Measurements from ENCODE around the gene OR9Q1.
"Not testable (repeated sequence)": the region's sequence is repeated elsewhere in the genome, so short reads cannot be mapped to it uniquely, and the experiment has no call there.

Gene OR9Q1

DNA sequence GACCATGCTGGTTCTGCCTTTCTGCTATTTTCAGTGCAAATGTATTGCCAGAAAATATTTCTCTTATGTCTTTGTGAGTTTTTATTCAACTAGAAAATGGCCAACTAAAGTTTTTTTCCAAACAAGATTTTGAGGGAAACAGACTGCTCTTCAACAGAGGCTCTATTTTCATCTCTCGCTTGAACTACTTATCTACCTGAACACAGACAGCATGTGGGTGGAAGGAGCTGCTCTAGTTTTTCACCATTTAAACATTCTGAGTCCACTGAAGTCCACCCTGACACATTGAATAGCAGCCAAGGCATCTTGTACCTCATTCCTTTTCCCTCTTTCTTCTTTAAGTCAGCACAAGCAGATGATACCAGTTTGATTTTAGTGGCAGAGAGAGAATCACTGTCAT lies 111.5 kb downstream of the OR9Q1 start:
- DNase-seq, result no peak

DNA sequence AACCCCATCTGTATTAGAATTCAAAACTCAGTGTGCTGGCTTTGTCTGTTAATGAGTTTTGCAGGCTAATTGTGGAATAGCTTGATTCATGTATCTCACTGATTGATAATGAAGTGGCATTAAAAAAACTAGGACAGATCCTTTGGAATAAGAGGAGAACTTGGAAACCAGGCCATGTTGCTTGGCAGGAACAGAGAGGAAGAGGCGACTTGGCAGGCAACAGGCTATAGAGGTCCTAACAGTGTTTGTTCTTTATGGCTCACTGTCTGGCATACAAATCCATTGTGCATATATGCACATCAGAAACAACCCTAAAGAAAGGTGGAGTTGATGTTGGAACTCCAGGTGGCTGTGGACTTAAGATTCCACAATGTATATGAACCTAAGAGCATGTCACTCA lies 119.1 kb downstream of the OR9Q1 start:
- no peak for DNase-seq

DNA sequence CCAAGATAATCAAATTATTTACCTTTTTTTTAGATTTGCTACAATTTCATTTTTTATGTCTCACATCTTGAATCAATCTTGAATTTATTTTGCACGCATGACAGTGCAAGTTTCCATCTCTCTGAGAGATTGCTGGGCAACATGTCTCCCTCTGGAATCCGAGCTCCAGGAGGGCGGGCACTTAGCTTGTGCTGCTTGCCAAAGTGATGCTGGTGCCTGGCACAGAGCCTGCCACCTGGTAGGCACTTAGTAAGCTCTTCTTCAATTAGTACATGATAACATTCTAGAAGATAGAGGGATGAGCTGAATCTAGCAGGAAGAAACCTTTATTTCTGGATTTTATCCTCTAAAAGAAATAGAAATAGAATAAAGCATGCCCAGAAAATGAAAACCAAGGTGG lies 129.1 kb downstream of the OR9Q1 start:
- DNase-seq, result no peak

DNA sequence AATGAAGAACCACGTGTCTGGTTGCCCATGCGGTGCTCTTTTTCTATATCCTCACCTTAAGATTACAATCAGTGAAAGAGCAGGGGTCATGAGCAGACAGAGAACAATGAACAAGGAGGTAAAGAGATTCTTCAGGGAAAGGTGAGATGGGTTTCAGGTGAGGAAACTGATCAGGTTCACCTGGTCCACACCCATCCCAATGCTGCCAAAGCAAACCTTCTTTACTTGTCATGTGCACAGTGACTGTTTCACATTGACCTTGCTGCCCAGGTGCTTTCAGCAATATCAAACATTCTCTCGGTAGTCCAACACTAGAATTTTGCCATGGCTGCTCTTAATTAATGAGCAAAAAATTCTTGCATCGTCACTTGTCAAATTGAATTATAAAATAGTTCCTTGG lies 140.7 kb downstream of the OR9Q1 start:
- no peak for DNase-seq

DNA sequence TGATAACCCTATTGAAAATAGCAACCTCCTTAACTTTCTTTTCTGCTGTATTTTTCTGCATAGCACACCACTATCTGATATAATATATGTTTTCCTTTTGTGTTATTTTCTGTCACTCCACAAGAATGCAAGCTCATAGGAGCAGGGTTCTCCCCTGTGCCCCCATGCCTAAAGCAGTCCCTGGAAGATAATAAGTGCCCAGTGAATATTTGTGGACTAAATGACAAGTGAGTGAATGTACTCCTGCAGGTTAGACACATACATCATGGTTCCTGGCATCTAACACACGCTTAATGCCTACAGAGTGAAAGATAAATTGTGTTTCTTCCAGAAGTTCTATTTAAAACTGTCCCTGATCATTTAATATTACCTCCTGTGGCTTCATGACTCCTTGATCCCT lies 141.3 kb downstream of the OR9Q1 start:
- no peak for DNase-seq

DNA sequence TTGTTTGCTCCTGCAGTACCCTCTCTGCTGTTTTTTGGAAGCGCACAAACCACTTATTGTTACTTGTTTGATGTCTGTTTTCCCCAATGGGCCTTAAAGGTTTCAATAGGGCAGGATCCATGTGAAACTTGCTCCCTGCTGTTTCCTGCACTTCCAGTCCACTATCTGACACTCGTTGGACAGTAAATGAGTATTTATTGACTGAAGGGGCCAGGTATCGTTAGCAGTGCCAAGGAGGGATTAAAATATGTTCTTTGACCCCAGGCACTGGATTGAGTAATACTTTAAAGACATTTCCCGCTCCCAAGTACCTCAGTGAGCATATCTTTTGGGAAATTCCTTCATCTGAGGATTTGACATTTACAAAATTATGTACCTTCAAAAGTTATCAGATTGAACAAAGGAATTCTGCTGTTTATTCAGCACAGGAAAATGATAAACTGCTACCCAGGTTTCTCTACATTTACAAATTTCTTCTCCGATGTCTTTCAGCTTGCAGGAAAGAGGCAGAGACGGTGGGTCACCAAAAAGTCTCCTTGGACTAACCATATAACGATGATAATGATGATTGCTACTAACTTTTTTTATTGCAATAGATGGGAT lies 141.9 kb downstream of the OR9Q1 start:
- DNase-seq, result no peak

DNA sequence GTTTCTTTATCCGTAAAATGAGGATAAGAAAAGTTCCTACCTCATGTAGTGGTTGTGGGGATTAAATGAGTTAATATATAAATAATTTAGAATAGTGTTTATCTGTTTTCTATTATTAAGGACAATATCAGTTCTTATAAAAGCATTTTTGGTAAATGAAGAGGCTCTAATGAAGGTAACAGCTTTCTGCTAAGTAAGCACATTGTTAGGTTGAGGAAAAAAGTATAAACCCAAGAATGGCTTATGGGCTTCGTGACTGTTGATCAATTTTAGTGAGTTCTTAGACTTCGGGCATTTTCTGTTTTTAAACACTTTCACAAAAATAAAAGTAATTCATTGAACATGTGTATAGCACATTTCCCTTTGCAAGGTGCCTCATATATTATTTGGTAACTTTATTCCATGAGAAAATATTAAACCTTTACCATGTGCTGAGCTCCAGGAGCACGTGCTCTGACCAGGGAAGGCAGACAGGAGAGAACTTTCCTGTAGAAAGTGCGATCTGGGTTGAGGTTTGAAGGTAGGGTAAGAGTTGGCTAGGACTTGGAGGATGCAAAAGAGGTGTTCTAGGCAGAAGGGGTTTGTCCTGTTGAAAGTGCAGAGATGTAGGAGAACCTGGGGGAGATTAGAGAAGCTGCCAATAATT lies 153.9 kb downstream of the OR9Q1 start:
- DNase-seq, result no peak

DNA sequence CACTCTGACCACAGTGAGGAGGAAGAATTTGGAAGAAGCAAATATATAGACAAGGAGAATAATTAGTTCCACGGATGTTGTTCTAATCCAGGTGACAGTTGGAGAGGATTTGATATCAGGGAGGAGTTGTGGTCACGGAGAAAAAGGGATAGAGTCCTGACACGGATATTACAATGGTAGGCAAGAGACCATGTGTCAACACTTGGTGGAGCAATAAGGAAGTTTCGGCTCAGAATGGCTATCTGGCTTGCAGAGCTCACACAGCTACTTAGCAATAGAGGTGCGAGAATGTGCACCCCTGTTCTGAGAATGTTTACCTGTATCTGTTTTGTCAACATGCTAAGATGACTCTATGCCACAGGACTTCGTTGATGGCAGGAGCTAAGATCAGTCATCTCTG lies 154.8 kb downstream of the OR9Q1 start:
- no peak for DNase-seq

DNA sequence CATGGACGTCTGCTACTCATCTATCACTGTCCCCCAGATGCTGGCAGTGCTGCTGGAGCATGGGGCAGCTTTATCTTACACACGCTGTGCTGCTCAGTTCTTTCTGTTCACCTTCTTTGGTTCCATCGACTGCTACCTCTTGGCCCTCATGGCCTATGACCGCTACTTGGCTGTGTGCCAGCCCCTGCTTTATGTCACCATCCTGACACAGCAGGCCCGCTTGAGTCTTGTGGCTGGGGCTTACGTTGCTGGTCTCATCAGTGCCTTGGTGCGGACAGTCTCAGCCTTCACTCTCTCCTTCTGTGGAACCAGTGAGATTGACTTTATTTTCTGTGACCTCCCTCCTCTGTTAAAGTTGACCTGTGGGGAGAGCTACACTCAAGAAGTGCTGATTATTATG lies 156.0 kb downstream of the OR9Q1 start:
- DNase-seq, result no peak

DNA sequence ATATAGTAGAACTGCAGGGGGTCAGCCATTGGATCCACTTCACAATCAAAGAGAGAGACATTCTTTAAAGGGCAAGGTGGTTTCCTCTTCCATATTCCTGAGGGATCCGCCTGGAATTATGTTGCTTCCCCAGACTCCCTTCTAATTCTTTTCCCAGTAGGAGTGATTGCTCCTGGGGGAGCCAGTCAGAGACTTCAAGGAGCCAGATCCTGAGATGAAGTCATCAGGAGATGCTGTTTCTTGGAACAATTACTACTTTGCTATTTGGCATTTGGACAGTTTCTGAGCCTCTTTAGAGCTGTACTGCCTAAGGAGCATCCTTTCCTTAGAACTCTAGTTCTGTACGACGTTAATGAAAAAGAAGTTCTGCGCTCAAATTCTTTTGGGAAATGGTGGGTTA lies 163.3 kb downstream of the OR9Q1 start:
- DNase-seq, result no peak

DNA sequence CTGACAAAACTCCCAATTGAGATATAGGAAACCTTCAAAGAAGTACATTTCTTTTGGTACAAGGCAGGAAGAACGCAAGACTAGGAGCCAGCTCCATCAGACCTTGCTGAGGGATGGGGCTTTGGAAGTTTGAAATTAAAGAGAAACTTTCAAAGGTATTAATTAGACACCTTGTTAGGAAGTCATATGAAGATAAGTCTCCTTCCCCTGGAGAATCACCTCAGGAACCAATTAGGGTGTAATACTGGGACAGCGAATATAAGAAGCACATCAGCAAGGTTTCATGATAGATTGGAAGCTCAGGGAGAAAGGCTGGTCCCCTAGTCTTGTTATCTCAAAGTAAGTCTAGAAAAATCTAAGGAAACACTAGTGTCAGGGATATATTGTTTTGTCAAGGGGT lies 165.1 kb downstream of the OR9Q1 start, which contains the start of gene OR9Q2:
TSS of gene OR9Q2 (plus strand) at position 301 of the 400 bp plus-strand sequence. CDS start 1,421 bp downstream, outside the sequence.
- DNase-seq, result no peak

DNA sequence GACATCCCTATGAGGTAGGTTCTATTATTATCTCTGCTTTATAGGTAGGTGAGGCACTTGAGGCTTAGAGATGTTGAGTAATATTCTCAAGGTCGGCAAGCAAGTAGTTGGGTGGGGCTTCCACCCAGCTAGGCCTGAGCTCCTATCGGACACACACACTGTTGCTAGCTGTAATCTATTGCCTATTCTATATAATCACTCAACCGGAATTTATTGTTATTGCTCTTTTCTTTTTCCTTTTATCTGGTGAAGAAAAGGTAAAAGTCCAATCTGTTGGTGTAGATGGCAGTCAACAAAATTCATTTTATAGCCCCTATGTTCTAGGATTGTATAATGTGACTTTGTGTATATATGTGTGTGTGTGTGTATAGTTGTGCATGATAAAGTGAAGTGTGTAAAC lies 168.5 kb downstream of the OR9Q1 start:
- no peak for DNase-seq

DNA sequence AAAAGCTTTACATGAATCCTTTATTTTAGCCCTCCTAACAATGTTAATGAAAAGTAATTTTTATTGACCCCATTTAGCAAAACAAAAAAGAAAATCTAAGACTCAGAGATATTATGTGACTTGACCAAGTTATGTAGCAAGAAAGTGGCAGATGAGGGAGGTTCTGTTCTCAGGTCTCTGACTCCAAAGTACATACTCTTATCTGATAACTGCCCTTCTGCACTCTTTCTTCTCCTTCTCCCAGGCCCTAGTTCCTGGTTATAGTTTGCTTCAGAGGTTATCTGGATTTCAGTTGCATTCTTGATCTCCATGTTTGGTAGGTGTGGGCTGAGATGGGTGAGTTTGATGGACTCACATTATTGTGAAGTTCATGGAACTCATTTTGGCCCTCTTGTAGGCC lies 169.7 kb downstream of the OR9Q1 start:
- DNase-seq, result no peak

DNA sequence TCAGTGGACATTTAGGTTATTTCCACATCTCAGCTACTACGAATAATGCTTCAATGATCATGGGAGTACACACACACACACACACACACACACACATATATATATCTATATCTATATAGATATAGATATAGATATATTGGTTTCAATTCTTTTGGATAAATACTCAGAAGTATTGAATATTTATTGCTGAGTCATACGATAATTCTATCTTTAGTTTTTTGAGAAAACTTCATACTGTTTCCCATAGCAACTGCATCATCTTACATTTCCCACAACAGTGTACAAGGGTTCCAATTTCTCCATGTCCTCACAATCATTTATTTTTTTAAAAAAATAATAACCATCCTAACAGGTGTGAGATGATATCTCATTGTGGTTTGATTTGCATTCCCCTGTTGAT lies 172.3 kb downstream of the OR9Q1 start:
- DNase-seq, result no peak

DNA sequence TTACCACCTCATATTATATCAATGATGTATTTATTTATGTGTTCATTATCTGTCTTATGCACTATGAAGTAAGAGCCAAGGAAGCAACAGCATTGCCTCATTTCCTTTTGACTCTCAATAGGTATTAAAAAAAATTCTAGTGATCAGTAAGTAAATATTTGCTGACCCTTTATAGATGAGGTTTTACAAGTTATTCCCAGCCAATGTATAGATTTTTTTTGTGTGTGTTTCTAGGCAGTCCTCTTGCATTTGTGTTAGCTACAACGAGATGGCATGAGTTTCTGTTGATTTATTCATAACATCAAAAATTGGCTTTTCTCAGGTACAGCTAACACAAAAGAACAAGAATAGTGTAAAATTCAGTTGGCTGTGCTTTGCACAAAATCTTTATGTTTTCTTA lies 175.6 kb downstream of the OR9Q1 start:
- no peak for DNase-seq

DNA sequence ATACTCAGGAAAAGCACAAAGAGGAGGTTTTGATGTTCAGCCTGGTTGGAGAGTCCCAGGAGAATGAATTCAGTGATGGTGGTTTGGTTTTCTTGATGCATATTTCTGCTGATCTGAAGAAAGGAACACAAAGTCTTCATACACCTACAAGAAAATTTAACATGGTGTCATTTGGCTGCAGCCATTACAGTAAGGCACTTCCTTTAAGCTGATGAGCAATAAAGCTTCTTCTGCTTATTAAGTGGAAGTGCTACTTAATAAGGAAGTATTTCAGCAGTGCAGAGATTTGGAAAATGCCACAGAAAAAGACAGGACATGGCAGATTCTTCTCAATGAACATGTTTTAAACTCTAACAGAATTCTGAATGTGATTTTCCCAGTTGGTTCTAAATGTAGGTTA lies 180.4 kb downstream of the OR9Q1 start, which contains the start of gene OR1S2:
TSS of gene OR1S2 (minus strand) at position 101 of the 400 bp plus-strand sequence. CDS start at position 101, 0 bp downstream.
- no peak for DNase-seq

DNA sequence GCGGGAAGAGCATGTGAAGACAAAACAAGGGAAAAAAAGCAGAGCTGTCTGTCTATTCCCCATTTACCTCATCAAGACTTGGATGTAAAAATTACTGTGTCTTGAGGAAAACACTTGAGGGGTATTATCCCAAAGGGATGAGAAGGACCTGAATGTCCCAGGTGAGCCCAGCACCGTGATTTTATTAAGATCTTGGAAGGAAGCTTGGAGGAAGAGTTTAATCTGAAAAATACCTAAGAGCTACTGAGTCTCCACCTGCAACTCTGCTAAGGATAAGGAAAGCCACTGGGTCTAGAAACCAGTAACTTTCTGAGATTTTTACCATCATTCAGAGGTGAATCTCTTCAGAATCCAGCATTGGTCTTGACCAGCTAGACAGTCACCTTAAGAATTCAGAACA lies 188.7 kb downstream of the OR9Q1 start, which contains the start of gene OR1S1:
TSS of gene OR1S1 (plus strand) at position 301 of the 400 bp plus-strand sequence.
- DNase-seq, result not testable (repeated sequence)

DNA sequence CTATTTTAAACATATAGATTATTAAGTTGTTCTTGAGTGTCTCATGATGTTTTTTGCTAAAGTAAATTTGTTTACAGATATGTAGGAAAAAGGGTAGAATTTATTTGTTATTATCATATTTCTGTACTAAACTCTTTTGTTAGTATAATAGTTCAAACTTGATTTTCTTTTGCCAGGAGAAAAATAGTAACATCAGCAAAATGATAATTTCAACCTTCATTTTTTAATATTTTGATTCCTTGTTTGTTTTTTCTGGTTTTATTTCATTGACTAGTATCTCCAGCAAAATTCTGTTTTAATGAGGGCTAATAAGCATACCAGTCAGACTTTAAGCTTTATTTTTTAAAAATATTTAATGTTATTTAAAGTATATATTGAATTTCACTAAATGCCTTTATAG lies 192.8 kb downstream of the OR9Q1 start:
- DNase-seq, result no peak

DNA sequence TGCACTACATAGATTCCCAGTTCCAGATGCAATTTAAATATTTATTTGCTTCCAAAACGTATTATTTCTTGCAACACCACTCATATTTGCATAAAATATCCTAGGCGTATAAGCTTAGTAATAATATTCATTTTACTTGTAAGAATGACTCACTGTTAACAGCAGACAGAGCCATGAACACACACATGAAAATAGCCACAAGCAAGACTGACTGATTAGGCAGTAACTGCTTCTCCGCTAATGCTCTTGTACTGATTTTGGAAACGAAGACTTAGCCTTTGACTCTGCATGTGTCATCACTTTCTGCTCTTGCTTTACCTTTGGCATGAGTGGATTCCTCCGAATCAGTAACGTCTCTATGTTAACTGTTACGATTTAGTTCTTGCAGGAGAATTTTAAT lies 199.0 kb downstream of the OR9Q1 start:
- DNase-seq, result peak; percentile 26

DNA sequence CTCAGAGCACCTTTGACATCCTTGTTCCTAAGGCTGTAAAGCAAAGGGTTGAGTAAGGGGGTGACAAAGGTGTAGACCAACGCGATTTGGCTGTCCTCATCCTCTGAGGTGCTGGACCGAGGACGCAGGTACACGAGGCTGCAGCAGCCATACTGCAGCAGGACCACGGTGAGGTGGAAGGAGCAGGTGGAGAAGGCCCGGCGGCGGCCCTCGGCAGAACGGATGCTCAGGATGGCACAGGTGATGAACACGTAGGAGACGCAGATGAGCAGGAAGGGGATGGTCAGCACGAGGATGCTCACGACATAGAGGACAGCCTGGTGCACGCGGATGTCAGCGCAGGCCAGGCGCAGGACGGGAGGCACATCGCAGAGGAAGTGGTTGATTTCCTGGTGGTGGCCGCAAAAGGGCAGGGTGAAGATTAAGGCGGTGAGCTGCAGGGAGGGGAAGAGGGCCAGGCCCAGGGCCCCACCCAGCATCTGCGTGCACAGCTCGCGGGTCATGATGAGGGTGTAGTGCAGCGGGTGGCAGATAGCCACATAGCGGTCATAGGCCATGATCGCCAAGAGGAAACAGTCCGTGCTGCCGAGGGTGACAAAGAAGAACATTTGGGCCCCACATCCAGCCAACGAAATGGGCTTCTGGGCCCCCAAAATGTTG lies 204.4 kb downstream of the OR9Q1 start:
- DNase-seq, result no peak

Data from EL (cell line).